GM12878 (cell line): Measurements from ENCODE around the gene ZSCAN10. TPM values are rescaled to one million over a fixed set of nuclear protein-coding genes. Genes with fewer than 3 reads are reported as not detected.

Experiments used
- ATAC-seq: fragments of 200-7000 bp; cut with Tn5 transposase; 3 replicates; pipeline ENCODE4 v1.9.1; 2020; ENCODE audit warnings: mild to moderate bottlenecking, moderate library complexity
- BruUV-seq: library from RNA; stranded (reverse); fragments of 400-500 nt; replicated peaks from 2 replicates; lab custom pipeline; 2021; lab: Mats Ljungman, UMichigan
- CTCF ChIA-PET: fragments of 300-600 bp; sonication (Branson Sonifier 250); formaldehyde crosslinking; extraction: SDS; loops from one replicate; lab custom pipeline; 2021; ENCODE audit warnings: inconsistent platforms; lab: Yijun Ruan, JAX
- POLR2A ChIA-PET: fragments of 350-600 bp; formaldehyde crosslinking; extraction: SDS; loops from one replicate; lab custom pipeline; 2021; ENCODE audit warnings: inconsistent platforms; lab: Charles Lee
- RAD21 ChIA-PET: fragments of 300-600 bp; sonication (Branson Sonifier 250); formaldehyde crosslinking; loops from one replicate; lab custom pipeline; 2023; ENCODE audit warnings: antibody characterized with exemption; ENCODE audit not compliant: unreplicated experiment; lab: Charles Lee
- SMC1A ChIA-PET: fragments of 300-600 bp; sonication (Branson Sonifier 250); formaldehyde crosslinking; loops from one replicate; lab custom pipeline; 2023; ENCODE audit not compliant: unreplicated experiment, uncharacterized antibody; lab: Charles Lee
- DNase-seq: peaks from one replicate; pipeline ENCODE4 v3.0.0-alpha.2; 2011; ENCODE audit warnings: low read depth, low spot score
- FAIRE-seq: peaks from 3 replicates; lab custom pipeline; 2011; peaks lifted over from hg19 to GRCh38; lab: Jason Lieb, UNC
- H2AFZ ChIP-seq: 2 replicates; pipeline ENCODE4 v1.6.0; 2011; ENCODE audit warnings: low read depth, low read length, control low read depth; ENCODE audit not compliant: control insufficient read depth
- H3K27ac ChIP-seq: 2 replicates; pipeline ENCODE4 v1.5.1; 2011; ENCODE audit warnings: control low read depth; ENCODE audit not compliant: control insufficient read depth, insufficient read depth
- H3K27me3 ChIP-seq, 2 experiments: replicated peaks in 1 of 2; 2 replicates each; pipeline versions ENCODE4 v1.6.0 to v1.6.1; 2011; ENCODE audit warnings: low read length in 1 of 2; ENCODE audit not compliant: control insufficient read depth in 2 of 2, insufficient read depth in 2 of 2
- H3K36me3 ChIP-seq, 2 experiments: 2 replicates each; pipeline ENCODE4 v1.5.1; 2011; ENCODE audit warnings: low read length in 1 of 2; ENCODE audit not compliant: control insufficient read depth in 2 of 2, insufficient read depth in 2 of 2
- H3K4me1 ChIP-seq: 2 replicates; pipeline ENCODE4 v1.6.1; 2011; ENCODE audit warnings: mild to moderate bottlenecking, low read length, moderate library complexity, mixed read lengths; ENCODE audit not compliant: control insufficient read depth, insufficient read depth
- H3K4me2 ChIP-seq: 2 replicates; pipeline ENCODE4 v1.6.0; 2011; ENCODE audit warnings: control low read depth; ENCODE audit not compliant: control insufficient read depth, insufficient read depth
- H3K4me3 ChIP-seq: fragments of 200-600 bp; sonication (generic); 2 replicates; pipeline ENCODE4 v1.5.1; 2016
- H3K79me2 ChIP-seq: 2 replicates; pipeline ENCODE4 v1.6.0; 2011; ENCODE audit warnings: low read length; ENCODE audit not compliant: control insufficient read depth, insufficient read depth
- H3K9ac ChIP-seq: 2 replicates; pipeline ENCODE4 v1.8.0; 2011; ENCODE audit warnings: low read length, control low read depth, mixed read lengths; ENCODE audit not compliant: control insufficient read depth, insufficient read depth
- H3K9me3 ChIP-seq: replicated peaks from 3 replicates; pipeline ENCODE4 v1.5.1; 2011; ENCODE audit warnings: mild to moderate bottlenecking, low read length; ENCODE audit not compliant: control insufficient read depth, insufficient read depth
- H4K20me1 ChIP-seq: 2 replicates; pipeline ENCODE4 v1.6.0; 2011; ENCODE audit not compliant: control insufficient read depth, insufficient read depth
- CEBPB ChIP-seq, 2 experiments: fragments of 150-350 bp in 1 of 2; IDR thresholded peaks; 2 replicates each; pipeline ENCODE4 v1.6.1; 2012 to 2014; ENCODE audit warnings: low read depth in 2 of 2, low read length in 2 of 2, borderline replicate concordance in 1 of 2, inconsistent platforms in 1 of 2
- EGR1 ChIP-seq, 2 experiments: IDR thresholded peaks; 1 replicate in 1 of 2; 2 replicates in 1 of 2; pipeline ENCODE4 v1.6.1; 2011 to 2012; ENCODE audit warnings: low read depth in 2 of 2, low read length in 2 of 2, borderline replicate concordance in 1 of 2, mild to moderate bottlenecking in 1 of 2, moderate library complexity in 1 of 2
- FOXM1 ChIP-seq: IDR thresholded peaks from 2 replicates; pipeline ENCODE4 v1.6.1; 2012; ENCODE audit warnings: low read depth, mild to moderate bottlenecking, inconsistent platforms, low read length, moderate library complexity
- RUNX3 ChIP-seq: IDR thresholded peaks from 2 replicates; pipeline ENCODE4 v1.6.1; 2012; ENCODE audit warnings: low read length, inconsistent platforms
- SUZ12 ChIP-seq: fragments of 200-600 bp; sonication (generic); IDR thresholded peaks from one replicate; pipeline ENCODE4 v1.6.1; 2018; ENCODE audit warnings: antibody characterized with exemption, mild to moderate bottlenecking; ENCODE audit not compliant: unreplicated experiment
- TAF1 ChIP-seq: IDR thresholded peaks from 2 replicates; pipeline ENCODE4 v1.6.1; 2011; ENCODE audit warnings: mild to moderate bottlenecking, low read depth, low read length, borderline replicate concordance
- TARDBP ChIP-seq: IDR thresholded peaks from 2 replicates; pipeline ENCODE4 v1.6.1; 2016; ENCODE audit warnings: borderline replicate concordance
- ZNF384 ChIP-seq: IDR thresholded peaks from 2 replicates; pipeline ENCODE4 v1.6.1; 2012; ENCODE audit warnings: low read depth, mild to moderate bottlenecking, low read length, improper control_type of control experiment, borderline replicate concordance
- WGBS: methylation state at CpG from one replicate; pipeline ENCODE4 v1.1.6; 2016; ENCODE audit warnings: low lambda C conversion rate; ENCODE audit not compliant: insufficient replicate concordance, insufficient coverage; ENCODE audit errors: missing lambda C conversion rate; 5-methylcytosine and 5-hydroxymethylcytosine counted together
- in situ Hi-C: fragments of 300-500 bp; cut with MboI; formaldehyde crosslinking; loops from 9 replicates; pipeline ENCODE4 v1.14.3; 2018; ENCODE audit warnings: mixed read lengths
- intact Hi-C: fragments of 100-400 bp; cut with micrococcal nuclease; formaldehyde crosslinking; loops from one replicate; pipeline ENCODE4 v1.14.2; 2022; ENCODE audit not compliant: unreplicated experiment
- polyA plus RNA-seq, 11 experiments: library from polyadenylated mRNA; depleted of rRNA in 4 of 11; unstranded in 6 of 11; stranded (reverse) in 5 of 11; fragments of >200 nt; fragmentation: Nextera tagmentation in 4 of 11; fragmentation: Illumina TruSeq in 1 of 11; extraction: Ambion mirVana in 4 of 11; extraction: Trizol in 1 of 11; gene quantifications; 1 replicate in 1 of 11; 2 replicates in 10 of 11; pipeline versions ENCODE4 v1.2.1 to v1.2.3, GENCODE V29; 2011 to 2016; ENCODE audit warnings: inconsistent platforms in 2 of 11, missing spikeins in 2 of 11, low read depth in 1 of 11
- total RNA-seq, 4 experiments: library from RNA; depleted of rRNA in 3 of 4; stranded (reverse); fragments of >200 nt in 3 of 4; fragmentation: Illumina TruSeq in 1 of 4; extraction: Trizol in 1 of 4; gene quantifications; 2 replicates each; pipeline versions ENCODE4 v1.2.1 to v1.2.3, GENCODE V29; 2013 to 2021
- TF ChIP-seq, protein P1 (sequence below): fragments of 450-650 bp; IDR thresholded peaks from 2 replicates; pipeline ENCODE4 v1.6.1; 2017; ENCODE audit warnings: antibody characterized with exemption, mild to moderate bottlenecking, moderate library complexity
- TF ChIP-seq, protein P2 (sequence below): IDR thresholded peaks from 2 replicates; pipeline ENCODE4 v1.6.1; 2011; ENCODE audit warnings: mild to moderate bottlenecking, low read depth, low read length, moderate library complexity; ENCODE audit not compliant: insufficient replicate concordance
- TF ChIP-seq, protein P3 (sequence below): IDR thresholded peaks from 2 replicates; pipeline ENCODE4 v1.6.1; 2011; ENCODE audit warnings: borderline replicate concordance, low read depth, mild to moderate bottlenecking, moderate library complexity, low read length; ENCODE audit not compliant: insufficient read depth, poor library complexity, severe bottlenecking
- TF ChIP-seq, protein P4 (sequence below): IDR thresholded peaks from 2 replicates; pipeline ENCODE4 v1.6.1; 2011; ENCODE audit warnings: low read depth, low read length, improper control_type of control experiment, borderline replicate concordance
- TF ChIP-seq, protein P5 (sequence below): IDR thresholded peaks from 2 replicates; pipeline ENCODE4 v1.6.1; 2012; ENCODE audit warnings: mild to moderate bottlenecking, low read depth, low read length

Gene ZSCAN10
- total and polyA plus RNA-seq, 10 of the 15 experiments (the other 5 are each of a cell fraction or from before 2014, with no cell fraction given), result 0.06 to 0.33 TPM; not detected in 8

DNA sequence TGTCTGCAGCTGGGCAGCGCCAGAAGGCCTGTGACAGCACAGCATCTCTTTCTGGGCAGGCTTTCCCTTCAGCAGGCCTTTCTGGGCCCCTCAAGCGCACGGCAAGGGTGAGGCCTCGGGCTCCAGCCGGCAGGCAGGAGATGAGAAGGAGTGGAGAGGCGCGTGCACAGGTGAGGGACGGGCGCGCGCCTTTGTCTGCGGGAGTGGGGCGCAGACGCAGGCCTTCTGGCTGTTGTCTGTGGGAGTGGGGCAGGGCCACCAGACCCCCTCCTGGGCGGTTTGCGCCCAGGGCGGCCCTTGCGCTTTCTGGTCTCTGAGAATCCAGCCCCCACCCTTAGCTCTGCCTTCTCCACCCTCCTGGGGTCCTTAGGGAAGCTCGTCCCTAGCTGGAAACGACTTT lies 19.8 kb upstream of the ZSCAN10 start:
- intact Hi-C loops (no loop called here), in situ Hi-C loops (no loop called here)
- Histone ChIP-seq H3K27ac (no peak overlapping the region), H3K36me3 (no peaks in the 10 kb centered on the region), H3K9me3 (no peaks in the 10 kb centered on the region), H3K79me2 (no peaks in the 10 kb centered on the region), H3K4me2 (no peak overlapping the region), H3K27me3 (no peaks in the 10 kb centered on the region), H4K20me1 (no peaks in the 10 kb centered on the region), H2AFZ (no peak overlapping the region), H3K9ac (no peak overlapping the region), H3K4me1 (peaks cover 7% of the 10 kb centered on the region), H3K4me3 (no peak overlapping the region)
- ChIA-PET CTCF (interaction anchor here (5.6 kb wide), 1 partner anchor 10 kb away, joined by 41 read pairs; no protein-coding TSS in a partner anchor), SMC1A (no interaction called here), RAD21 (no interaction called here), POLR2A (interaction anchor here (1.0 kb wide), 1 partner anchor 9 kb away, joined by 3 read pairs; no protein-coding TSS in a partner anchor)
- DNase-seq (no peak), FAIRE-seq (no peak), ATAC-seq (no peak)
- no TSS peak for BruUV-seq
- WGBS, result 66% methylated on average over 20 of the region's 20 CpGs
- TF ChIP-seq EGR1 (IDR thresholded peaks at IDR 0.05; ENCODE audit: borderline replicate concordance in 1 of 2, low read depth in 2 of 2, low read length in 2 of 2) (no peak), TARDBP (no peak), SUZ12 (no peak), FOXM1 (no peak), TAF1 (no peak), CEBPB (IDR thresholded peaks at IDR 0.05; ENCODE audit: borderline replicate concordance in 1 of 2, low read depth in 2 of 2, low read length in 2 of 2) (no peak), RUNX3 (no peak), ZNF384 (no peak)
- TF ChIP-seq, protein P1, sequence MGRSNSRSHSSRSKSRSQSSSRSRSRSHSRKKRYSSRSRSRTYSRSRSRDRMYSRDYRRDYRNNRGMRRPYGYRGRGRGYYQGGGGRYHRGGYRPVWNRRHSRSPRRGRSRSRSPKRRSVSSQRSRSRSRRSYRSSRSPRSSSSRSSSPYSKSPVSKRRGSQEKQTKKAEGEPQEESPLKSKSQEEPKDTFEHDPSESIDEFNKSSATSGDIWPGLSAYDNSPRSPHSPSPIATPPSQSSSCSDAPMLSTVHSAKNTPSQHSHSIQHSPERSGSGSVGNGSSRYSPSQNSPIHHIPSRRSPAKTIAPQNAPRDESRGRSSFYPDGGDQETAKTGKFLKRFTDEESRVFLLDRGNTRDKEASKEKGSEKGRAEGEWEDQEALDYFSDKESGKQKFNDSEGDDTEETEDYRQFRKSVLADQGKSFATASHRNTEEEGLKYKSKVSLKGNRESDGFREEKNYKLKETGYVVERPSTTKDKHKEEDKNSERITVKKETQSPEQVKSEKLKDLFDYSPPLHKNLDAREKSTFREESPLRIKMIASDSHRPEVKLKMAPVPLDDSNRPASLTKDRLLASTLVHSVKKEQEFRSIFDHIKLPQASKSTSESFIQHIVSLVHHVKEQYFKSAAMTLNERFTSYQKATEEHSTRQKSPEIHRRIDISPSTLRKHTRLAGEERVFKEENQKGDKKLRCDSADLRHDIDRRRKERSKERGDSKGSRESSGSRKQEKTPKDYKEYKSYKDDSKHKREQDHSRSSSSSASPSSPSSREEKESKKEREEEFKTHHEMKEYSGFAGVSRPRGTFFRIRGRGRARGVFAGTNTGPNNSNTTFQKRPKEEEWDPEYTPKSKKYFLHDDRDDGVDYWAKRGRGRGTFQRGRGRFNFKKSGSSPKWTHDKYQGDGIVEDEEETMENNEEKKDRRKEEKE, result no peak
- TF ChIP-seq, protein P2, sequence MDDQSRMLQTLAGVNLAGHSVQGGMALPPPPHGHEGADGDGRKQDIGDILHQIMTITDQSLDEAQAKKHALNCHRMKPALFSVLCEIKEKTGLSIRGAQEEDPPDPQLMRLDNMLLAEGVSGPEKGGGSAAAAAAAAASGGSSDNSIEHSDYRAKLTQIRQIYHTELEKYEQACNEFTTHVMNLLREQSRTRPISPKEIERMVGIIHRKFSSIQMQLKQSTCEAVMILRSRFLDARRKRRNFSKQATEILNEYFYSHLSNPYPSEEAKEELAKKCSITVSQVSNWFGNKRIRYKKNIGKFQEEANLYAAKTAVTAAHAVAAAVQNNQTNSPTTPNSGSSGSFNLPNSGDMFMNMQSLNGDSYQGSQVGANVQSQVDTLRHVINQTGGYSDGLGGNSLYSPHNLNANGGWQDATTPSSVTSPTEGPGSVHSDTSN, result no peak
- TF ChIP-seq, protein P3, sequence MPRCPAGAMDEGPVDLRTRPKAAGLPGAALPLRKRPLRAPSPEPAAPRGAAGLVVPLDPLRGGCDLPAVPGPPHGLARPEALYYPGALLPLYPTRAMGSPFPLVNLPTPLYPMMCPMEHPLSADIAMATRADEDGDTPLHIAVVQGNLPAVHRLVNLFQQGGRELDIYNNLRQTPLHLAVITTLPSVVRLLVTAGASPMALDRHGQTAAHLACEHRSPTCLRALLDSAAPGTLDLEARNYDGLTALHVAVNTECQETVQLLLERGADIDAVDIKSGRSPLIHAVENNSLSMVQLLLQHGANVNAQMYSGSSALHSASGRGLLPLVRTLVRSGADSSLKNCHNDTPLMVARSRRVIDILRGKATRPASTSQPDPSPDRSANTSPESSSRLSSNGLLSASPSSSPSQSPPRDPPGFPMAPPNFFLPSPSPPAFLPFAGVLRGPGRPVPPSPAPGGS, result no peak
- TF ChIP-seq, protein P4, sequence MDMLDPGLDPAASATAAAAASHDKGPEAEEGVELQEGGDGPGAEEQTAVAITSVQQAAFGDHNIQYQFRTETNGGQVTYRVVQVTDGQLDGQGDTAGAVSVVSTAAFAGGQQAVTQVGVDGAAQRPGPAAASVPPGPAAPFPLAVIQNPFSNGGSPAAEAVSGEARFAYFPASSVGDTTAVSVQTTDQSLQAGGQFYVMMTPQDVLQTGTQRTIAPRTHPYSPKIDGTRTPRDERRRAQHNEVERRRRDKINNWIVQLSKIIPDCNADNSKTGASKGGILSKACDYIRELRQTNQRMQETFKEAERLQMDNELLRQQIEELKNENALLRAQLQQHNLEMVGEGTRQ, result no peak
- TF ChIP-seq, protein P5, sequence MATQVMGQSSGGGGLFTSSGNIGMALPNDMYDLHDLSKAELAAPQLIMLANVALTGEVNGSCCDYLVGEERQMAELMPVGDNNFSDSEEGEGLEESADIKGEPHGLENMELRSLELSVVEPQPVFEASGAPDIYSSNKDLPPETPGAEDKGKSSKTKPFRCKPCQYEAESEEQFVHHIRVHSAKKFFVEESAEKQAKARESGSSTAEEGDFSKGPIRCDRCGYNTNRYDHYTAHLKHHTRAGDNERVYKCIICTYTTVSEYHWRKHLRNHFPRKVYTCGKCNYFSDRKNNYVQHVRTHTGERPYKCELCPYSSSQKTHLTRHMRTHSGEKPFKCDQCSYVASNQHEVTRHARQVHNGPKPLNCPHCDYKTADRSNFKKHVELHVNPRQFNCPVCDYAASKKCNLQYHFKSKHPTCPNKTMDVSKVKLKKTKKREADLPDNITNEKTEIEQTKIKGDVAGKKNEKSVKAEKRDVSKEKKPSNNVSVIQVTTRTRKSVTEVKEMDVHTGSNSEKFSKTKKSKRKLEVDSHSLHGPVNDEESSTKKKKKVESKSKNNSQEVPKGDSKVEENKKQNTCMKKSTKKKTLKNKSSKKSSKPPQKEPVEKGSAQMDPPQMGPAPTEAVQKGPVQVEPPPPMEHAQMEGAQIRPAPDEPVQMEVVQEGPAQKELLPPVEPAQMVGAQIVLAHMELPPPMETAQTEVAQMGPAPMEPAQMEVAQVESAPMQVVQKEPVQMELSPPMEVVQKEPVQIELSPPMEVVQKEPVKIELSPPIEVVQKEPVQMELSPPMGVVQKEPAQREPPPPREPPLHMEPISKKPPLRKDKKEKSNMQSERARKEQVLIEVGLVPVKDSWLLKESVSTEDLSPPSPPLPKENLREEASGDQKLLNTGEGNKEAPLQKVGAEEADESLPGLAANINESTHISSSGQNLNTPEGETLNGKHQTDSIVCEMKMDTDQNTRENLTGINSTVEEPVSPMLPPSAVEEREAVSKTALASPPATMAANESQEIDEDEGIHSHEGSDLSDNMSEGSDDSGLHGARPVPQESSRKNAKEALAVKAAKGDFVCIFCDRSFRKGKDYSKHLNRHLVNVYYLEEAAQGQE, result no peak
